CD14-positive monocyte (primary cell): ENCODE measurements around the gene HEXB. TPM values are rescaled to one million over a fixed set of nuclear protein-coding genes. Genes with fewer than 3 reads are reported as not detected.
"Not testable (repeated sequence)": the region's sequence is repeated elsewhere in the genome, so short reads cannot be mapped to it uniquely, and the experiment has no call there.

Experiments used
- DNase-seq, 3 donors: peaks; one replicate each; pipeline ENCODE4 v3.0.0-alpha.2; 2011 to 2022
- H2AFZ ChIP-seq: 2 replicates; pipeline ENCODE4 v1.6.0; 2012; ENCODE audit warnings: mild to moderate bottlenecking, low read depth, low read length, inconsistent platforms; ENCODE audit not compliant: insufficient read depth, poor library complexity, severe bottlenecking
- H3K27ac ChIP-seq, 2 donors: 1 replicate in 1 of 2; 2 replicates in 1 of 2; pipeline ENCODE4 v1.5.1; 2012 to 2013; ENCODE audit warnings: low read length in 2 of 2, control low read depth in 1 of 2, inconsistent platforms in 1 of 2, low read depth in 1 of 2, mild to moderate bottlenecking in 1 of 2
- H3K27me3 ChIP-seq, 2 donors: one replicate each; pipeline versions ENCODE4 v1.6.0 to v1.6.1; 2011 to 2013; ENCODE audit warnings: low read length in 2 of 2; ENCODE audit not compliant: control insufficient read depth in 2 of 2, insufficient read depth in 2 of 2
- H3K36me3 ChIP-seq, 2 donors: replicated peaks in 1 of 2; 1 replicate in 1 of 2; 2 replicates in 1 of 2; pipeline versions ENCODE4 v1.5.1 to v1.6.1; 2012 to 2013; ENCODE audit warnings: low read length in 2 of 2, control low read depth in 1 of 2, inconsistent platforms in 1 of 2, mild to moderate bottlenecking in 1 of 2; ENCODE audit not compliant: insufficient read depth in 2 of 2, control insufficient read depth in 1 of 2
- H3K4me1 ChIP-seq, 2 donors: 1 replicate in 1 of 2; 2 replicates in 1 of 2; pipeline versions ENCODE4 v1.5.1 to v1.6.1; 2012 to 2013; ENCODE audit warnings: low read length in 2 of 2, control low read depth in 1 of 2, inconsistent platforms in 1 of 2, mild to moderate bottlenecking in 1 of 2, moderate library complexity in 1 of 2; ENCODE audit not compliant: insufficient read depth in 2 of 2, control insufficient read depth in 1 of 2
- H3K4me2 ChIP-seq: replicated peaks from 2 replicates; pipeline ENCODE3; 2012; ENCODE audit warnings: low read length, moderate library complexity, mild to moderate bottlenecking; ENCODE audit not compliant: poor library complexity, severe bottlenecking; ENCODE audit errors: extremely low read depth
- H3K4me3 ChIP-seq, 3 experiments: fragments of 200-600 bp in 1 of 3; sonication (generic) in 1 of 3; replicated peaks in 1 of 3; 1 replicate in 2 of 3; 2 replicates in 1 of 3; pipeline ENCODE4 v1.5.1; 2011 to 2013; ENCODE audit warnings: low read length in 3 of 3, mild to moderate bottlenecking in 3 of 3, control low read depth in 2 of 3, low read depth in 2 of 3, inconsistent platforms in 1 of 3, moderate library complexity in 1 of 3
- H3K79me2 ChIP-seq: 2 replicates; pipeline ENCODE4 v1.6.0; 2012; ENCODE audit warnings: mild to moderate bottlenecking, control low read depth, inconsistent platforms, low read length, moderate library complexity; ENCODE audit not compliant: insufficient read depth
- H3K9ac ChIP-seq: 2 replicates; pipeline ENCODE4 v1.6.0; 2017; ENCODE audit warnings: low read length, mild to moderate bottlenecking; ENCODE audit not compliant: insufficient read depth, poor library complexity, severe bottlenecking
- H3K9me3 ChIP-seq, 2 donors: replicated peaks in 1 of 2; 1 replicate in 1 of 2; 2 replicates in 1 of 2; pipeline versions ENCODE4 v1.5.1 to v1.6.1; 2012 to 2013; ENCODE audit warnings: low read length in 2 of 2, control low read depth in 1 of 2; ENCODE audit not compliant: control insufficient read depth in 1 of 2, insufficient read depth in 1 of 2
- H4K20me1 ChIP-seq: 2 replicates; pipeline ENCODE4 v1.6.0; 2012; ENCODE audit warnings: mild to moderate bottlenecking, low read length, control low read depth, moderate library complexity; ENCODE audit not compliant: insufficient read depth
- H3K27ac Mint-ChIP-seq, 7 donors: one replicate each; pipeline ENCODE4 v1.8.0; 2020; ENCODE audit warnings: mild to moderate bottlenecking in 7 of 7, mixed read lengths in 7 of 7, moderate library complexity in 6 of 7, inconsistent platforms in 2 of 7
- H3K27me3 Mint-ChIP-seq, 3 donors: one replicate each; pipeline ENCODE4 v1.8.0; 2021 to 2022; ENCODE audit warnings: low read depth in 3 of 3, mild to moderate bottlenecking in 3 of 3, mixed read lengths in 3 of 3, moderate library complexity in 3 of 3, inconsistent platforms in 1 of 3
- H3K36me3 Mint-ChIP-seq, 2 donors: one replicate each; pipeline ENCODE4 v1.8.0; 2020; ENCODE audit warnings: mixed read lengths in 2 of 2, inconsistent platforms in 1 of 2, mild to moderate bottlenecking in 1 of 2
- H3K4me1 Mint-ChIP-seq: one replicate; pipeline ENCODE4 v1.8.0; 2020; ENCODE audit warnings: mild to moderate bottlenecking, mixed read lengths
- H3K4me3 Mint-ChIP-seq, 2 donors: one replicate each; pipeline ENCODE4 v1.8.0; 2020; ENCODE audit warnings: mild to moderate bottlenecking in 2 of 2, mixed read lengths in 2 of 2, moderate library complexity in 1 of 2
- H3K9me3 Mint-ChIP-seq, 7 donors: one replicate each; pipeline ENCODE4 v1.8.0; 2020 to 2022; ENCODE audit warnings: mixed read lengths in 7 of 7, mild to moderate bottlenecking in 6 of 7, moderate library complexity in 6 of 7, inconsistent platforms in 2 of 7
- CTCF ChIP-seq: fragments of 200-600 bp; IDR thresholded peaks from one replicate; pipeline ENCODE4 v1.8.0; 2022; ENCODE audit warnings: antibody characterized with exemption, mild to moderate bottlenecking
- WGBS: methylation state at CpG from one replicate; pipeline ENCODE4 v1.1.5; 2013; ENCODE audit warnings: missing lambda C conversion rate; ENCODE audit not compliant: insufficient coverage; 5-methylcytosine and 5-hydroxymethylcytosine counted together
- intact Hi-C, 2 donors: fragments of 100-400 bp; cut with micrococcal nuclease; formaldehyde crosslinking; loops; one replicate each; pipeline versions ENCODE4 v1.15.0 to v1.15.1; 2023
- polyA plus RNA-seq, 3 donors: library from polyadenylated mRNA; depleted of rRNA in 1 of 3; unstranded in 2 of 3; stranded (reverse) in 1 of 3; fragments of 300-500 nt in 2 of 3; fragments of >200 nt in 1 of 3; fragmentation: Illumina TruSeq in 2 of 3; gene quantifications; 1 replicate in 2 of 3; 2 replicates in 1 of 3; pipeline ENCODE4 v1.2.3, GENCODE V29; 2012 to 2021

The HEXB gene
- polyA plus RNA-seq, 3 donors: 158 to 518 (median 470) TPM

GRCh38 chr5:74738406-74738805 lies 53.4 kb downstream of the HEXB start:
- Histone ChIP-seq H4K20me1 (no peaks in the 10 kb centered on the region), H3K27ac (no peak overlapping the region), H3K4me1 (no peaks in the 10 kb centered on the region), H3K9me3 (no peaks in the 10 kb centered on the region), H3K4me2 (no peak overlapping the region), H3K27me3 (no peaks in the 10 kb centered on the region), H2AFZ (no peak overlapping the region), H3K9ac (no peak overlapping the region), H3K36me3 (peaks cover 88 to 93% of the 10 kb centered on the region in 2 donors), H3K4me3 (no peak overlapping the region), H3K79me2 (no peaks in the 10 kb centered on the region)
- no peak overlapping the region for H3K27ac Mint-ChIP-seq
- H3K36me3 Mint-ChIP-seq: peaks cover 53 to 80% of the 10 kb centered on the region in 2 donors
- no peak for DNase-seq
- H3K27me3 Mint-ChIP-seq: peaks cover 0 to 2% (median 0%) of the 10 kb centered on the region in 3 donors
- no peak overlapping the region for H3K4me3 Mint-ChIP-seq
- peaks cover 5% of the 10 kb centered on the region for H3K4me1 Mint-ChIP-seq
- H3K9me3 Mint-ChIP-seq: no peaks in the 10 kb centered on the region
- WGBS: 100% methylated on average over 1 of the region's 4 CpGs
- intact Hi-C loops: no loop called here
- no peak for TF ChIP-seq CTCF

- H3K4me1 ChIP-seq, H3K27me3 Mint-ChIP-seq, intact Hi-C loops, H3K79me2 ChIP-seq, H3K27ac ChIP-seq, H3K27me3 ChIP-seq, H3K9me3 Mint-ChIP-seq, H4K20me1 ChIP-seq, H2AFZ ChIP-seq, H3K4me3 ChIP-seq, H3K9ac ChIP-seq, DNase-seq, H3K4me3 Mint-ChIP-seq, H3K4me2 ChIP-seq, H3K9me3 ChIP-seq, H3K4me1 Mint-ChIP-seq: not testable (repeated sequence)
- Mint-ChIP-seq H3K27ac (peak overlapping the region in 1 of 7 donors; percentile 17), H3K36me3 (peaks cover 69 to 79% of the 10 kb centered on the region in 2 donors)
- H3K36me3 ChIP-seq: peaks cover 88 to 93% of the 10 kb centered on the region in 2 donors
- 100% methylated on average over 3 of the region's 4 CpGs for WGBS
Measured at GRCh38 chr5:74748742-74749141, 63.7 kb downstream of the HEXB start.
